Cerebellar nuclear complex (tissue), 1 donor: Measurements from ENCODE around the gene GRIN3A.
"Not testable (repeated sequence)": the region's sequence is repeated elsewhere in the genome, so short reads cannot be mapped to it uniquely, and the experiment has no call there.

ENCODE experiments used
- DNase-seq, 2 experiments: peaks; one replicate each; lab custom pipeline; 2025; lab: John Stamatoyannopoulos, UW

GRIN3A gene

GRCh38 chr9:101632611-101633010 is 105.8 kb downstream of the GRIN3A start:
- no peak for DNase-seq

- no peak for DNase-seq
Measured at GRCh38 chr9:101631892-101632291, 106.6 kb downstream of the GRIN3A start.

- DNase-seq: no peak
Measured at GRCh38 chr9:101629636-101630035, 108.8 kb downstream of the GRIN3A start.

- no peak for DNase-seq
Measured at GRCh38 chr9:101628173-101628572, 110.3 kb downstream of the GRIN3A start.

DNA sequence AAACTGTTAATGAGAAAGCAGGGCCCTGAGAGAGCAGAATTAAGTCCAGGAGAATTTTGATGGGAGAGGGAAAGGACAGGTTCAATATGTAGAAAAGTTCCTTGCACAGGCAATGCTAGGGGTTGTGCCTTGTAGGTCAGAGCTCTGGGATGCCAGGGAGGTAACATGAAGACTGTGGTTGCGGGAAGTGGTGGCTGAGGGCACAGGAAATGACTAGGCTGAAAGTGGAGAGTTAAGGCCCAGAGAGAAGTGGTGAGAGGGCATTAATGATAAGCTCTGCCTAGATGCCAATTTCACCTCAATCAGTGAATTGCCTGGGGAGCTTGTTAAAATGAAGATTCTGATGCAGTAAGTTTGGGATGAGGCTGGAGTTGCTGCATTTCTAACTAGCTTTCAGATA is 112.2 kb downstream of the GRIN3A start:
- no peak for DNase-seq

DNA sequence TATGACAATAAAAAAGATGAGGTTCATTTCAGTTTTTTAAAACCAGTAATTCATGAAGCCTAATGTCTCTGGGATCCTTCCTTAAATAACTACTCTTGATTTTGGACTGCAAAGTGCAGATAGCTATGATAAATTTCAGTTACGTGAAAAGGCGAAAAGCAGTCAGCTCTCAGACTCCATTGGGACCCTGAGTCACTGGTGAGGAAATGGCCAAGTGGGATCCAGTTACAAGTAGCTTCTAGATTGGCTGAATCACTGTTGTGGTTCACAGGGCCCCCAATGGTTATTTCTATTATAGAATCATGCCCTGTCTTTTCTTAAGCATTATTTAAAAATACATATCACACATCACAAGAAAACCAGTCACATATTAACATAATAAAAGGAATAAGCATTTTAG is 112.6 kb downstream of the GRIN3A start:
- no peak for DNase-seq

DNA sequence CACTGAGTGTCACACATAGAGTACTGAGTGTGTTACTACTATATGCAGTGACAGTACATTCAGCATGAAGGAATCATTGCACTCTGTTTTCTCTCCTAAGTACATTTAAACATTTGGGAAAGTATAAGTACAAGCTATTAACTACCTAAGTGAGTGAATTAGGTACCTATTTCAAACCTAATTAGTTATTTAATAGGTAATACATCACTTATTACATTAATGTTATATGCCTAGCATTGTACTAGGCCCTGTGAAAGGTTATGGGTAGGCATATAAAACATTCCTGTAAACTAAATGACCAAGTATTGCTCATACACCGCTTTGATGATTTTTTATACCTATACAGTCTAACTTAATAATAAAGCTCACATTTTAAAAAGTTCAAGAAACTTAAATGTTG is 118.0 kb downstream of the GRIN3A start:
- DNase-seq: no peak

- no peak for DNase-seq
Measured at GRCh38 chr9:101618698-101619097, 119.7 kb downstream of the GRIN3A start.

GRCh38 chr9:101605547-101605946 is 132.9 kb downstream of the GRIN3A start:
- no peak for DNase-seq

DNA sequence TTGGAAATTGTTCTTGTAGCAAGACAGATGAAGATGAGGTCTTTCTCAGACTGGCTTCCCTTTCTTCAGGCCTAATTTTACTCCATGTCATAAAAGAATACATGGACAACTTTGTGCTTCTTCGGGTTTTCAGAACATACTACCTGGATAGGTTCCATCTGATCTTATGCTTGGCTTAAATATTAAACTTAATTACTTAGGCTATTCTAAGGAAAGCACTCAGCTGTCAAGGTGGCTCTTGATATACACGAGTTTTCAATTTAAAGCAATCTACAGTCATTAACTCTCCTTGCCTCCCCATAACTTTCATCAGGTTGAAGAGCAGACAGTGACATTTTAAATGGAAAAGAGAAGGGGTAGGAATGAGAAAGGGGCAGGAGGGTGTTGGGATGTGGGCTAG is 134.2 kb downstream of the GRIN3A start:
- no peak for DNase-seq

- DNase-seq: peak in 1 of 2 experiments; percentile 16
Measured at GRCh38 chr9:101601904-101602765, 136.3 kb downstream of the GRIN3A start.

DNA sequence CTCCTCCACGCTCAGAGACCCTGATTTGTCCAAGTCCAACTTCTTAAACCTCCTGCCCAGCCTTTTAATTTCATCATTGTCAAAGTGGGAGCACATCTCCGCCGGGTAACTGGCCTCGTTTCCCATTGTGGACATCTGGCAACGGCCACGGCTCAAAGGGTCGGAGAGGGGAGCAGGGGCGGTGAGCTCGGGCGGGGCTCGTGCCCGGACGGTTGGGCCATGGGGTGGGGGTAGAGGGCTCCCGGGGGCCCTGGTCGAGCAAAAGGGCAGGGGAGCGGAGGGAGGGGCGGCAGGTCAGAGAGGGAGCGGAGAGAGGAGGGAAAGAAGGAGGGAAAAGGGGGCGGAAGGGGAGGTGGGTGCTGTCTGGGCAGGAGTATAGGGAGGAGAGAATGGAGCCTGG is 143.7 kb downstream of the GRIN3A start, which contains the start of gene PPP3R2:
PPP3R2 (minus strand) TSS at position 174 of the 400 bp plus-strand sequence; CDS start at position 126, 48 bp downstream.
- DNase-seq: no peak

GRCh38 chr9:101593345-101593744 is 145.1 kb downstream of the GRIN3A start:
- no peak for DNase-seq

DNA sequence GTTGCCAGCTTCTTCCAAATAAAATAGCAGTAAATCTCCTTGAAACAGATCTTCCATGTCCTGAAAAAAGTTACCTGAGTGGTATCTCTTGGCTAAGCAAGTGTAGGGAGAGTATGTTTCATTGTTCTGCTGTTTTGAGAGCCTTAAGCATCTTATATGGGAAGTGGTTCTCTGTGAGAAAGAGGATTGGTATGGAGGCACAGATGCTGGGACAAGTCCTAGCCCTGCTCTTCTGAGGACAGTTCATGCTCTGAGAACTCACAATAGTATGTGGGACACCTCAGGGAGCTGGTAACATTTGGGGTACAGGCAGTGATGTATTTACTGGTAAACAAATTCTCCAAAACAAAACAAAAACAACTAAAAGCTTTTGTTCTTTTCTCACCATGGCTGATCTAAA is 145.7 kb downstream of the GRIN3A start:
- no peak for DNase-seq

- DNase-seq: no peak
Measured at GRCh38 chr9:101591787-101592446, 146.5 kb downstream of the GRIN3A start.

GRCh38 chr9:101590901-101591300 is 147.5 kb downstream of the GRIN3A start:
- no peak for DNase-seq

- not testable (repeated sequence) for DNase-seq
Measured at GRCh38 chr9:101590074-101590473, 148.4 kb downstream of the GRIN3A start.

GRCh38 chr9:101587332-101588043 is 151.0 kb downstream of the GRIN3A start:
- DNase-seq: no peak

- no peak for DNase-seq
Measured at GRCh38 chr9:101586651-101587050, 151.8 kb downstream of the GRIN3A start.

GRCh38 chr9:101585740-101586139 is 152.7 kb downstream of the GRIN3A start:
- DNase-seq: no peak

GRCh38 chr9:101582553-101582952 is 155.9 kb downstream of the GRIN3A start:
- DNase-seq: no peak

- no peak for DNase-seq
Measured at GRCh38 chr9:101579711-101580545, 158.5 kb downstream of the GRIN3A start.
